Neutrophil (primary cell): Measurements from ENCODE around the gene TADA1.
A peak's percentile ranks its signal among the peaks of the same experiment; 100 is the strongest.
"Not testable (repeated sequence)": the region's sequence is repeated elsewhere in the genome, so short reads cannot be mapped to it uniquely, and the experiment has no call there.

Experiments
- H3K27ac ChIP-seq: fragments of 200-600 bp; sonication (generic); 2 replicates; pipeline ENCODE4 v1.5.1; 2016; ENCODE audit warnings: mild to moderate bottlenecking, moderate library complexity
- H3K27me3 ChIP-seq: fragments of 200-600 bp; sonication (generic); 2 replicates; pipeline ENCODE4 v1.6.0; 2016; ENCODE audit warnings: mild to moderate bottlenecking
- H3K36me3 ChIP-seq: fragments of 200-600 bp; sonication (generic); 2 replicates; pipeline ENCODE4 v1.5.1; 2017
- H3K4me1 ChIP-seq, 2 experiments: fragments of 200-600 bp in 1 of 2; sonication (generic) in 1 of 2; 1 replicate in 1 of 2; 2 replicates in 1 of 2; pipeline versions ENCODE4 v1.5.1 to v1.6.1; 2013 to 2016; ENCODE audit warnings: low read depth in 1 of 2, low read length in 1 of 2, mild to moderate bottlenecking in 1 of 2, moderate library complexity in 1 of 2; ENCODE audit not compliant: control insufficient read depth in 1 of 2, insufficient read depth in 1 of 2
- H3K4me3 ChIP-seq, 2 experiments: fragments of 200-600 bp in 1 of 2; sonication (generic) in 1 of 2; 1 replicate in 1 of 2; 2 replicates in 1 of 2; pipeline ENCODE4 v1.5.1; 2013 to 2016; ENCODE audit warnings: low read depth in 1 of 2, low read length in 1 of 2, mild to moderate bottlenecking in 1 of 2, moderate library complexity in 1 of 2
- H3K9me3 ChIP-seq: fragments of 200-600 bp; sonication (generic); 2 replicates; pipeline ENCODE4 v1.5.1; 2016
- TF ChIP-seq, protein P1 (sequence below): fragments of 200-600 bp; sonication (generic); IDR thresholded peaks from 2 replicates; pipeline ENCODE4 v1.5.1; 2016; ENCODE audit warnings: antibody characterized with exemption

TADA1 gene

DNA sequence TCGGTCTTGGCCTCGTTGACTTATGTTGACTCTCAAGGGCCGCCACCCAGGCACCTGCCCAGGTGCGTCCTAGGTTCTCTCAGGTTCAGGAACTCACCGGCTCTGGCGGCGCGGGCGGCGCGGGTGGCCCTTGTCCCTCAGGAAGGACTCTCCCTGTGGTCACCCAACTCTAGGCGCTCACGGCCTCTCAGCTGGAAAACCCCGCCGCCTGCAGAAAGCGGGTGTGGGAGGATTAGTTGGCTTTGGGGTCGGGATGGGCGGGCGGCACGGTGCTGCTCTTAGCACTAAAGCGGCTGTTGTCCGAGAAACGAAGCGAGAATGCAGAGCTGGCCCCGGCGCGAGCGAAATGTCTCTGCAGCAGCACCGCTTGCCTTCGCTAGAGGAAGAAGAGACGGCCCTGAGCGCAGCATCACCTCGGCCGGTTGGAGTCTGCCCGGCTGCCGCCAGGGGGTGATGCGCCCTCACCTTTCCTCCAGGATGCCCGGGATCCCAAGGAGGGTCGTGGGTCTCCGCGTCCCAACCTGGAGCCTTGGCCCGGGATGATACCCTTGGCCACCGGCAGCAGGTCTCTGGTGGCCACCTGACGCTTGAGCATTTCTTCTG lies 8.1 kb upstream of the TADA1 start:
- no peaks in the 10 kb centered on the region for H3K9me3 ChIP-seq
- no peak overlapping the region for H3K27ac ChIP-seq
- no peaks in the 10 kb centered on the region for H3K36me3 ChIP-seq
- TF ChIP-seq, protein P1, sequence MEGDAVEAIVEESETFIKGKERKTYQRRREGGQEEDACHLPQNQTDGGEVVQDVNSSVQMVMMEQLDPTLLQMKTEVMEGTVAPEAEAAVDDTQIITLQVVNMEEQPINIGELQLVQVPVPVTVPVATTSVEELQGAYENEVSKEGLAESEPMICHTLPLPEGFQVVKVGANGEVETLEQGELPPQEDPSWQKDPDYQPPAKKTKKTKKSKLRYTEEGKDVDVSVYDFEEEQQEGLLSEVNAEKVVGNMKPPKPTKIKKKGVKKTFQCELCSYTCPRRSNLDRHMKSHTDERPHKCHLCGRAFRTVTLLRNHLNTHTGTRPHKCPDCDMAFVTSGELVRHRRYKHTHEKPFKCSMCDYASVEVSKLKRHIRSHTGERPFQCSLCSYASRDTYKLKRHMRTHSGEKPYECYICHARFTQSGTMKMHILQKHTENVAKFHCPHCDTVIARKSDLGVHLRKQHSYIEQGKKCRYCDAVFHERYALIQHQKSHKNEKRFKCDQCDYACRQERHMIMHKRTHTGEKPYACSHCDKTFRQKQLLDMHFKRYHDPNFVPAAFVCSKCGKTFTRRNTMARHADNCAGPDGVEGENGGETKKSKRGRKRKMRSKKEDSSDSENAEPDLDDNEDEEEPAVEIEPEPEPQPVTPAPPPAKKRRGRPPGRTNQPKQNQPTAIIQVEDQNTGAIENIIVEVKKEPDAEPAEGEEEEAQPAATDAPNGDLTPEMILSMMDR = no peak
- peaks cover 41% of the 10 kb centered on the region for H3K27me3 ChIP-seq
- H3K4me1 ChIP-seq = peaks cover 0 to 11% of the 10 kb centered on the region in 2 experiments
- H3K4me3 ChIP-seq = no peak overlapping the region

DNA sequence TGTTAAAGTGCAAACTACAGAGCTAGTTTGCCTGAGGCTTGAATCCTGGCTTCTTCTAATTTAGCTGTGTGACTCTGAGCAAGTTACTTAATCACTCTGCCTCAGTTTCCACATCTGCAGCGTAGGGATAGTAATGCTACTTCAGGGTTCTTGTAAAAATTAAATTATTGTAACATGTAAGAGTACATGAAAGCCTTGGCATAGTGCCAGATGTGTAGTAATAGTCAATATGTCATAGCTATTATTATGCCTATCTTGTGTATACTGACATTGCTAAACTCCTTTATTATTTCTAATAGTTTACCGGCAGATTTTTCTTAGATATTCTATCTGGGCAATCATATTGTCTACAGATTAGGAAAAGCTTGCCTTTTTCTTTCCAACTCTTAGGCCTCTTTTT lies 6.8 kb upstream of the TADA1 start:
- H3K36me3 ChIP-seq = no peaks in the 10 kb centered on the region
- TF ChIP-seq, protein P1 = no peak

DNA sequence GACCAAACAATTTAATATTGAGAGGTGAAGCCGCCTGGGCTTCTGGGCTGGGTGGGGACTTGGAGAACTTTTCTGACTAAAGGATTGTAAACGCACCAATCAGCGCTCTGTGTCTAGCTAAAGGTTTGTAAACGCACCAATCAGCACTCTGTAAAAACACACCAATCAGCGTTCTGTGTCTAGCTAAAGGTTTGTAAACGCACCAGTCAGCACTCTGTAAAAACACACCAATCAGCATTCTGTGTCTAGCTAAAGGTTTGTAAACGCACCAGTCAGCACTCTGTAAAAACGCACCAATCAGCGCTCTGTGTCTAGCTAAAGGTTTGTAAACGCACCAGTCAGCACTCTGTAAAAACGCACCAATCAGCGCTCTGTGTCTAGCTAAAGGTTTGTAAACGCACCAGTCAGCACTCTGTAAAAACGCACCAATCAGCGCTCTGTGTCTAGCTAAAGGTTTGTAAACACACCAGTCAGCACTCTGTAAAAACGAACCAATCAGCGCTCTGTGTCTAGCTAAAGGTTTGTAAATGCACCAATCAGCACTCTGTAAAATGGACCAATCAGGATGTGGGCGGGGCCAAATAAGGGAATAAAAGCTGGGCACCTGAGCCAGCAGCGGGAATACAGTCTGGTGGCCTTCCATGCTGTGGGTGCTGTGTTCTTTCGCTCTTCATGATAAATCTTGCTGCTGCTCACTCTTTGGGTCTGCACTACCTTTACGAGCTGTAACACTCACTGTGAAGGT lies 2.3 kb upstream of the TADA1 start:
- not testable (repeated sequence) for H3K27ac ChIP-seq

More for the DNA sequence above, 6.8 kb upstream of the TADA1 start:
- Histone ChIP-seq H3K27me3 (peaks cover 41% of the 10 kb centered on the region), H3K9me3 (no peaks in the 10 kb centered on the region), H3K4me1 (peaks cover 0 to 11% of the 10 kb centered on the region in 2 experiments), H3K4me3 (no peak overlapping the region), H3K27ac (no peak overlapping the region)

DNA sequence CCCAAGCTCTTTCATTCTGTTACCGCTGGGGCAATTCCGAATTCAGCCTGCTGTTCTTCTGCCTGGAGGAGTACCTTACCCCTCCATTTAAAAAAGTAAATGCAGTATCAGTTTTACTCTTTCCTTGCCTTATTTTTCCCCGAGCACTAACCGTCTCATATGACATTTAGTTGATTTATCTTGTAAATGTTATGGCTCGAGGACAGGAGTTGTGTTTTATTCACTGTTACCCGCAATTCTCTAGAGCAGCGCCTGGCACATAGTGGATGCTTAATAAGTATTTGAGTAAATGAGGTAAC lies 425 bp upstream of the TADA1 start:
- peaks cover 15 to 19% of the 10 kb centered on the region in 2 experiments for H3K4me1 ChIP-seq
- H3K27ac ChIP-seq = peak overlapping the region; percentile 83
- no peaks in the 10 kb centered on the region for H3K9me3 ChIP-seq
- H3K36me3 ChIP-seq = no peaks in the 10 kb centered on the region
- peak overlapping the region; percentile 64 to 78 for H3K4me3 ChIP-seq
- TF ChIP-seq, protein P1 = no peak
- no peaks in the 10 kb centered on the region for H3K27me3 ChIP-seq

More for the DNA sequence above, 2.3 kb upstream of the TADA1 start:
- H3K4me3 ChIP-seq, H3K36me3 ChIP-seq, H3K9me3 ChIP-seq: not testable (repeated sequence)
- Histone ChIP-seq H3K27me3 (peaks cover 13% of the 10 kb centered on the region), H3K4me1 (peaks cover 15 to 19% of the 10 kb centered on the region in 2 experiments)

DNA sequence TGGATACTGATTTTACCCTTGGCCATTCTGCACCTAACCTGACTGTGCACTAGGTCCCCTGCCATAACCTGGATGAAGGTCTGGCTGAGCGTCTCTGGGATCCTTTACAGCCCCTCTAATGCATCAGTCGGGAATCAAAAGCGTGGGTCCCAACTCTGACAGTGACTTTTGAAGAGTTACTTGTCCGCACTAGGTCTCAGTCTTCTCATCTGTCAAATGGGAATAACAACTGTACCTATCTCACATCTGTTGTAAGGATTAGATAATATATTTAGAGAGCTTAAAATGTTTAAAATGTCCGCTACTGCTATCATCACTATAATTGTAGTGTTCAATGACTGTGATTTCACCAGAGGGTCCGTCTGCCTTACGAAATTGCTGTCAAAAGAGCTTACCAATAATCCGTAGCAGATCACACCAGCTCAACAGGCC lies 746 bp downstream of the TADA1 start:
- H3K36me3 ChIP-seq = no peaks in the 10 kb centered on the region

DNA sequence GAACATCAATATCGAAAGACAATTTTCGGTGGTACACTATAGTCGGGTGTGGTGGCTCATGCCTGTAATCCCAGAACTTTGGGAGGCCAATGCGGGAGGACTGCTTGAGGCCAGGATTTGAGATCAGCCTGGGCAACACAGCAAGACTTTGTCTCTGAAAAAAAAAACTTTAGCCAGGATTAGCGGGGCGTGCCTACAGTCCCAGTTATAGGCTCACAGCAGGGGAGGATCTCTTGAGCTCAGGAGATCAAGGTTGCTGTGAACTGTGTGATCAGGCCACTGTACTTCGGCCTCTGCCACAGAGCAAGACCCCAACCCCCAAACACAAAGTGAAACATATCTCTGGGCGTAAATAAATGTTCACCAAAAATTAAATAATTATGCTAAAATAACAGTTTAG lies 1.6 kb downstream of the TADA1 start:
- Histone ChIP-seq H3K9me3 (no peaks in the 10 kb centered on the region), H3K27me3 (no peaks in the 10 kb centered on the region), H3K4me1 (peaks cover 14 to 15% of the 10 kb centered on the region in 2 experiments), H3K27ac (no peak overlapping the region), H3K36me3 (no peaks in the 10 kb centered on the region), H3K4me3 (no peak overlapping the region)
- TF ChIP-seq, protein P1 = no peak

More for the DNA sequence above, 746 bp downstream of the TADA1 start:
- H3K4me1 ChIP-seq = peaks cover 15% of the 10 kb centered on the region in 2 experiments
- H3K27ac ChIP-seq = peak overlapping the region; percentile 83
- H3K27me3 ChIP-seq = no peaks in the 10 kb centered on the region
- H3K9me3 ChIP-seq = no peaks in the 10 kb centered on the region
- TF ChIP-seq, protein P1 = no peak
- peak overlapping the region; percentile 64 to 78 for H3K4me3 ChIP-seq
